CD4-positive, alpha-beta T cell (primary cell): ENCODE measurements around the gene SCFD2. TPM values are rescaled to one million over a fixed set of nuclear protein-coding genes. Genes with fewer than 3 reads are reported as not detected.
A peak's percentile ranks its signal among the peaks of the same experiment; 100 is the strongest.

Experiments used
- ATAC-seq: fragments of 200-7000 bp; cut with Tn5 transposase; one replicate; pipeline ENCODE4 v1.10.0; 2022; ENCODE audit warnings: mild to moderate bottlenecking; ENCODE audit not compliant: poor library complexity
- CTCF ChIA-PET: fragments of 350-600 bp; sonication (Branson Sonifier 250); formaldehyde crosslinking; loops from one replicate; lab custom pipeline; 2021; ENCODE audit warnings: antibody characterized with exemption, inconsistent platforms; lab: Charles Lee
- POLR2A ChIA-PET: fragments of 350-600 bp; sonication (Branson Sonifier 250); formaldehyde crosslinking; loops from one replicate; lab custom pipeline; 2021; ENCODE audit warnings: antibody characterized with exemption, inconsistent platforms; lab: Charles Lee
- DNase-seq, 14 experiments: peaks; one replicate each; pipeline ENCODE4 v3.0.0-alpha.2; 2013 to 2020; ENCODE audit warnings: mixed read lengths in 2 of 14
- H3K27ac ChIP-seq, 2 donors: one replicate each; pipeline versions ENCODE4 v1.5.1 to v1.7.0; 2013; ENCODE audit warnings: low read length in 2 of 2, low read depth in 1 of 2, mild to moderate bottlenecking in 1 of 2
- H3K27me3 ChIP-seq, 2 experiments: 1 replicate in 1 of 2; 2 replicates in 1 of 2; pipeline versions ENCODE4 v1.6.1 to v1.7.0; 2013; ENCODE audit warnings: low read length in 2 of 2, control low read depth in 1 of 2, mild to moderate bottlenecking in 1 of 2, moderate library complexity in 1 of 2; ENCODE audit not compliant: insufficient read depth in 2 of 2, control insufficient read depth in 1 of 2
- H3K36me3 ChIP-seq: one replicate; pipeline ENCODE4 v1.6.1; 2013; ENCODE audit warnings: low read length, control low read depth; ENCODE audit not compliant: insufficient read depth
- H3K4me1 ChIP-seq: one replicate; pipeline ENCODE4 v1.6.1; 2013; ENCODE audit warnings: low read length, control low read depth; ENCODE audit not compliant: insufficient read depth
- H3K4me3 ChIP-seq: one replicate; pipeline ENCODE4 v1.5.1; 2013; ENCODE audit warnings: mild to moderate bottlenecking, low read length, moderate library complexity
- H3K9me3 ChIP-seq, 2 experiments: 1 replicate in 1 of 2; 2 replicates in 1 of 2; pipeline versions ENCODE4 v1.6.1 to v1.7.0; 2013; ENCODE audit warnings: low read length in 2 of 2, mild to moderate bottlenecking in 2 of 2, control low read depth in 1 of 2, moderate library complexity in 1 of 2; ENCODE audit not compliant: control insufficient read depth in 1 of 2, insufficient read depth in 1 of 2
- H3K27ac Mint-ChIP-seq: one replicate; pipeline ENCODE4 v1.8.0; 2020; ENCODE audit warnings: mixed read lengths
- H3K27me3 Mint-ChIP-seq: one replicate; pipeline ENCODE4 v1.8.0; 2021; ENCODE audit warnings: mixed read lengths
- H3K36me3 Mint-ChIP-seq: one replicate; pipeline ENCODE4 v1.8.0; 2021; ENCODE audit warnings: low read depth, mixed read lengths
- H3K4me1 Mint-ChIP-seq: one replicate; pipeline ENCODE4 v1.8.0; 2021; ENCODE audit warnings: low read depth, mixed read lengths
- H3K4me3 Mint-ChIP-seq: one replicate; pipeline ENCODE4 v1.8.0; 2020; ENCODE audit warnings: mild to moderate bottlenecking, mixed read lengths
- H3K9me3 Mint-ChIP-seq: one replicate; pipeline ENCODE4 v1.8.0; 2020; ENCODE audit warnings: mixed read lengths
- CTCF ChIP-seq: fragments of 200-600 bp; IDR thresholded peaks from one replicate; pipeline ENCODE4 v1.8.0; 2022; ENCODE audit warnings: antibody characterized with exemption, mild to moderate bottlenecking
- intact Hi-C, 2 experiments: fragments of 100-400 bp; cut with DNase I in 1 of 2; cut with micrococcal nuclease in 1 of 2; formaldehyde crosslinking; loops; one replicate each; pipeline versions ENCODE4 v1.15.1 to v1.9.0; 2023 to 2025; cut with DNase I, micrococcal nuclease
- total RNA-seq, 174 experiments: library from RNA in 2 of 174; stranded (reverse) in 2 of 174; gene quantifications; one replicate each; pipeline ENCODE4 v1.2.3 and lab custom pipeline; 2021 to 2026

The SCFD2 gene
- total RNA-seq, 2 experiments from 2014 or later = 15.4 to 17.6 TPM

GRCh38 chr4:53378171-53378482 is 12.3 kb upstream of the SCFD2 start:
- Mint-ChIP-seq H3K27ac (peak overlapping the region; percentile 97), H3K36me3 (peaks cover 38% of the 10 kb centered on the region), H3K4me3 (peak overlapping the region; percentile 99), H3K27me3 (peaks cover 5% of the 10 kb centered on the region), H3K9me3 (no peaks in the 10 kb centered on the region), H3K4me1 (peaks cover 53% of the 10 kb centered on the region)
- no peaks in the 10 kb centered on the region for H3K9me3 ChIP-seq
- H3K36me3 ChIP-seq = peaks cover 19% of the 10 kb centered on the region
- no peak for TF ChIP-seq CTCF
- POLR2A ChIA-PET = interaction anchor here (0.5 to 2.6 kb wide), 3 partner anchors 12 to 656 kb away, joined by 3 to 35 read pairs (median 8); partner anchors contain the start of gene SCFD2
- ATAC-seq (no peak), DNase-seq (no peak)
- H3K27me3 ChIP-seq = no peaks in the 10 kb centered on the region
- CTCF ChIA-PET = no interaction called here
- peak overlapping the region; percentile 89 to 95 for H3K27ac ChIP-seq
- peak overlapping the region; percentile 92 for H3K4me3 ChIP-seq
- intact Hi-C loops = loop anchor here (2.0 to 10.0 kb wide), 3 partner anchors 13 to 656 kb away; no protein-coding TSS in a partner anchor
- peaks cover 6% of the 10 kb centered on the region for H3K4me1 ChIP-seq

- peak; percentile 95 for ATAC-seq
- DNase-seq = peak; percentile 90 to 99 (median 96)
- peaks cover 53% of the 10 kb centered on the region for H3K4me1 Mint-ChIP-seq
Measured at GRCh38 chr4:53377319-53378170, 11.7 kb upstream of the SCFD2 start, which contains the start of gene FIP1L1. TSS of gene FIP1L1 (plus strand) at chr4:53377641. CDS start at chr4:53377839, 198 bp downstream.

More at GRCh38 chr4:53377319-53378170, 11.7 kb upstream of the SCFD2 start, which contains the start of gene FIP1L1:
- H3K27me3 Mint-ChIP-seq = peaks cover 5% of the 10 kb centered on the region
- peak within 1 kb of the TSS; percentile 99 for H3K4me3 Mint-ChIP-seq
- POLR2A ChIA-PET = interaction anchor here (0.5 to 2.6 kb wide), 3 partner anchors 11 to 655 kb away, joined by 3 to 35 read pairs (median 8); partner anchors contain the start of gene SCFD2
- intact Hi-C loops = loop anchor here (1.0 to 10.0 kb wide), 4 partner anchors 11 to 655 kb away; partner anchors contain the start of gene SCFD2 (in 1 of the 2)
- H3K9me3 Mint-ChIP-seq = no peaks in the 10 kb centered on the region
- CTCF ChIA-PET = no interaction called here
- peak within 1 kb of the TSS; percentile 97 for H3K27ac Mint-ChIP-seq
- peaks cover 32% of the 10 kb centered on the region for H3K36me3 Mint-ChIP-seq
- Histone ChIP-seq H3K9me3 (no peaks in the 10 kb centered on the region), H3K4me1 (peaks cover 6% of the 10 kb centered on the region), H3K36me3 (peaks cover 13% of the 10 kb centered on the region), H3K27me3 (no peaks in the 10 kb centered on the region), H3K4me3 (peak within 1 kb of the TSS; percentile 92), H3K27ac (peak within 1 kb of the TSS; percentile 89 to 95)
- TF ChIP-seq CTCF = no peak
